H9 (cell line): Measurements from ENCODE around the gene TMEM201. TPM values are rescaled to one million over a fixed set of nuclear protein-coding genes. Genes with fewer than 3 reads are reported as not detected.

Source experiments
- DNase-seq: peaks from one replicate; pipeline ENCODE4 v3.0.0-alpha.2; 2017
- H2AFZ ChIP-seq: one replicate; pipeline ENCODE4 v1.6.1; 2013; ENCODE audit warnings: mild to moderate bottlenecking, low read length, control low read depth, moderate library complexity
- H2AK5ac ChIP-seq: 2 replicates; pipeline ENCODE4 v1.6.1; 2013; ENCODE audit warnings: low read length, control low read depth, mixed read lengths; ENCODE audit not compliant: insufficient read length
- H2BK120ac ChIP-seq: one replicate; pipeline ENCODE4 v1.6.1; 2013; ENCODE audit warnings: low read depth, mild to moderate bottlenecking, low read length, control low read depth, inconsistent platforms; ENCODE audit not compliant: poor library complexity, severe bottlenecking
- H2BK12ac ChIP-seq: 2 replicates; pipeline ENCODE4 v1.6.1; 2013; ENCODE audit warnings: low read length, control low read depth, mixed read lengths, low read depth; ENCODE audit not compliant: insufficient read length
- H2BK15ac ChIP-seq: 2 replicates; pipeline ENCODE4 v1.6.1; 2013; ENCODE audit warnings: low read depth, low read length, control low read depth
- H2BK20ac ChIP-seq: one replicate; pipeline ENCODE4 v1.6.1; 2013; ENCODE audit warnings: low read depth, mild to moderate bottlenecking, low read length, control low read depth, inconsistent platforms; ENCODE audit not compliant: poor library complexity, severe bottlenecking
- H2BK5ac ChIP-seq: 2 replicates; pipeline ENCODE4 v1.6.1; 2013; ENCODE audit warnings: low read length, control low read depth, mixed read lengths; ENCODE audit not compliant: insufficient read length
- H3K14ac ChIP-seq: 2 replicates; pipeline ENCODE4 v1.6.1; 2013; ENCODE audit warnings: low read length, control low read depth; ENCODE audit not compliant: insufficient read depth
- H3K18ac ChIP-seq: 2 replicates; pipeline ENCODE4 v1.6.1; 2013; ENCODE audit warnings: low read depth, mild to moderate bottlenecking, mixed read lengths, low read length, control low read depth; ENCODE audit not compliant: insufficient read length
- H3K23ac ChIP-seq: 2 replicates; pipeline ENCODE4 v1.6.1; 2013; ENCODE audit warnings: low read length, control low read depth, mixed read lengths, low read depth; ENCODE audit not compliant: insufficient read length
- H3K23me2 ChIP-seq: 2 replicates; pipeline ENCODE4 v1.6.1; 2013; ENCODE audit warnings: low read depth, mild to moderate bottlenecking, mixed read lengths, low read length, control low read depth; ENCODE audit not compliant: insufficient read length, poor library complexity, severe bottlenecking
- H3K27ac ChIP-seq: 2 replicates; pipeline ENCODE4 v1.5.1; 2013; ENCODE audit warnings: low read length, control low read depth, mixed read lengths, low read depth; ENCODE audit not compliant: insufficient read length
- H3K27me3 ChIP-seq: 2 replicates; pipeline ENCODE4 v1.6.1; 2013; ENCODE audit warnings: low read length, control low read depth, inconsistent platforms; ENCODE audit not compliant: insufficient read depth
- H3K4ac ChIP-seq: 2 replicates; pipeline ENCODE4 v1.6.1; 2013; ENCODE audit warnings: low read depth, mild to moderate bottlenecking, control low read depth, inconsistent platforms, low read length, moderate library complexity
- H3K4me1 ChIP-seq: 2 replicates; pipeline ENCODE4 v1.6.1; 2013; ENCODE audit warnings: low read length, control low read depth, inconsistent platforms; ENCODE audit not compliant: insufficient read depth
- H3K4me2 ChIP-seq: 2 replicates; pipeline ENCODE4 v1.6.1; 2013; ENCODE audit warnings: low read length, control low read depth, mixed read lengths; ENCODE audit not compliant: insufficient read length, insufficient read depth
- H3K56ac ChIP-seq: 2 replicates; pipeline ENCODE4 v1.6.1; 2013; ENCODE audit warnings: low read depth, mild to moderate bottlenecking, mixed read lengths, low read length, control low read depth; ENCODE audit not compliant: insufficient read length
- H3K79me1 ChIP-seq: 2 replicates; pipeline ENCODE4 v1.6.1; 2013; ENCODE audit warnings: low read depth, mild to moderate bottlenecking, moderate library complexity, low read length, control low read depth, inconsistent platforms; ENCODE audit not compliant: insufficient read depth, poor library complexity, severe bottlenecking
- H3K79me2 ChIP-seq: 2 replicates; pipeline ENCODE4 v1.6.1; 2013; ENCODE audit warnings: low read length, control low read depth, inconsistent platforms; ENCODE audit not compliant: insufficient read depth
- H3K9ac ChIP-seq: 2 replicates; pipeline ENCODE4 v1.6.1; 2013; ENCODE audit warnings: low read length, control low read depth, mixed read lengths; ENCODE audit not compliant: insufficient read length; ENCODE audit errors: extremely low read depth
- H3K9me3 ChIP-seq: one replicate; pipeline ENCODE4 v1.6.1; 2013; ENCODE audit warnings: low read depth, low read length, inconsistent platforms; ENCODE audit not compliant: control insufficient read depth
- H3T11ph ChIP-seq: one replicate; pipeline ENCODE4 v1.6.1; 2013; ENCODE audit warnings: mild to moderate bottlenecking, low read length, control low read depth, inconsistent platforms
- H4K20me1 ChIP-seq: one replicate; pipeline ENCODE4 v1.6.1; 2013; ENCODE audit not compliant: control insufficient read depth, insufficient read length, insufficient read depth
- H4K5ac ChIP-seq: 2 replicates; pipeline ENCODE4 v1.6.1; 2013; ENCODE audit warnings: low read depth, mild to moderate bottlenecking, mixed read lengths, low read length, control low read depth; ENCODE audit not compliant: insufficient read length
- H4K8ac ChIP-seq: replicated peaks from 2 replicates; pipeline ENCODE4 v1.6.1; 2013; ENCODE audit warnings: low read length, control low read depth, mixed read lengths, low read depth; ENCODE audit not compliant: insufficient read length
- H4K91ac ChIP-seq: 2 replicates; pipeline ENCODE4 v1.6.1; 2013; ENCODE audit warnings: low read depth, mild to moderate bottlenecking, moderate library complexity, mixed read lengths, low read length, control low read depth; ENCODE audit not compliant: insufficient read length
- H3K27ac Mint-ChIP-seq, 3 experiments: 2 replicates in 2 of 3; 3 replicates in 1 of 3; pipeline ENCODE4 v1.8.0; 2020 to 2021; ENCODE audit warnings: mixed read lengths in 3 of 3, mild to moderate bottlenecking in 1 of 3, moderate library complexity in 1 of 3
- H3K27me3 Mint-ChIP-seq: 2 replicates; pipeline ENCODE4 v1.8.0; 2021; ENCODE audit warnings: low read depth, mild to moderate bottlenecking, moderate library complexity, mixed read lengths
- H3K36me3 Mint-ChIP-seq, 3 experiments: 2 replicates in 2 of 3; 3 replicates in 1 of 3; pipeline ENCODE4 v1.8.0; 2020 to 2021; ENCODE audit warnings: low read depth in 3 of 3, mixed read lengths in 3 of 3; ENCODE audit not compliant: insufficient read depth in 1 of 3
- H3K4me1 Mint-ChIP-seq, 2 experiments: 2 replicates each; pipeline ENCODE4 v1.8.0; 2020; ENCODE audit warnings: mixed read lengths in 2 of 2
- H3K4me3 Mint-ChIP-seq, 2 experiments: 2 replicates in 1 of 2; 3 replicates in 1 of 2; pipeline ENCODE4 v1.8.0; 2020 to 2021; ENCODE audit warnings: mild to moderate bottlenecking in 2 of 2, mixed read lengths in 2 of 2, moderate library complexity in 1 of 2
- H3K9me3 Mint-ChIP-seq, 2 experiments: 2 replicates in 1 of 2; 3 replicates in 1 of 2; pipeline ENCODE4 v1.8.0; 2020; ENCODE audit warnings: mild to moderate bottlenecking in 2 of 2, mixed read lengths in 2 of 2, moderate library complexity in 1 of 2
- WGBS: extraction: QIAGEN DNeasy Blood & Tissue Kit; methylation state at CpG from one replicate; pipeline ENCODE4 v1.1.7; 2013; ENCODE audit warnings: missing lambda C conversion rate, low lambda C conversion rate, mixed read lengths; ENCODE audit not compliant: insufficient read length; ENCODE audit errors: extremely low coverage; 5-methylcytosine and 5-hydroxymethylcytosine counted together
- total RNA-seq: library from RNA; stranded (reverse); gene quantifications from 2 replicates; pipeline ENCODE4 v1.2.1, GENCODE V29; 2021
- TF ChIP-seq, protein P1 (sequence below): fragments of 200-600 bp; sonication (generic); conservative IDR thresholded peaks from 3 replicates; pipeline ENCODE4 v1.8.0; 2021; ENCODE audit warnings: antibody characterized with exemption, mild to moderate bottlenecking

Gene TMEM201
- total RNA-seq, 1 experiment from 2014 or later, result 31.0 TPM

DNA sequence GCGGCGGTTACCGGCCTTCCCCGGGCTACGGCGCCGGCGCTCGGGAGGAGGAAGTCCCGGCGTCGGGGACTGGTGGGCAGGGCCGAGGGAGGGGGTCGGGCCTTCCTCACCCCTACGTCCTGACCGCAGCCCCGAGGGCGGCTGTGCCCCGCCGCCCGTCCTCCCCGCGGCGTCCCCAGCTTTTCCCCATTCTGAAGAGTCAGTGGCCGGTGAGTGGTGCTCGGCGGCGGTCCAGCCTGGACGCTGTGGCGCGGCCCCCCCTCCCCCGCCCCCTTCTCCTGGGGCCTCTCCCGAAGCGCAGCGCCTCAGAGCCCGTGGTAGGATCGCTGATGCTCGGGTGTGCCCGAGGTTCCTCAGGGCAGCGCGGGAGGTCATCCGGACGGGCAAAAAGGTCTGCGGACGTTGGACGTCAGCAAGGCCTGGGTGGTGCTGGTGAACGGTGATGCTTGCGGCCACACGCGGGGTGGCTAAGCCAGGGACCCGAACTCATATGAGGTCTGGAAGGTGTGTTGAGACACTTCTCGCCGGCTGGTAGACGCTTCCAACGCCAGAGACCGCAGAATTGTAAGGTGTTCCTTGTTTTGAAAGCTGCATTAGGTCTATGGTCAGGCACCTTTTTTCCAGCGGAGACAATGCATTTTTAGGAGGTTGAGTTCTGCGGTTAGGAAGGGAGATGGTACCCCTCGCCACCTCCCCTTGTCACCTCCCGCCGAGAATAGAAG, 48.7 kb upstream of the TMEM201 start:
- Histone ChIP-seq H3K27me3 (no peaks in the 10 kb centered on the region), H2BK120ac (no peak overlapping the region), H3K14ac (peak overlapping the region; percentile 4), H2BK20ac (no peak overlapping the region), H4K8ac (no peak overlapping the region), H4K20me1 (no peaks in the 10 kb centered on the region), H4K91ac (no peak overlapping the region), H3K18ac (peak overlapping the region; percentile 23), H3K9ac (peak overlapping the region; percentile 50), H4K5ac (no peak overlapping the region), H2BK15ac (no peak overlapping the region), H3K23ac (no peak overlapping the region), H3K4ac (no peak overlapping the region; the same call in 1 of the 2 replicates), H2AFZ (no peak overlapping the region), H3K79me1 (no peaks in the 10 kb centered on the region), H3K56ac (no peak overlapping the region), H3K23me2 (no peaks in the 10 kb centered on the region), H3K79me2 (peaks cover 26% of the 10 kb centered on the region; the same call in 1 of the 2 replicates), H2BK5ac (no peak overlapping the region), H3K4me2 (peak overlapping the region; percentile 69), H2BK12ac (no peak overlapping the region), H3T11ph (no peak overlapping the region), H3K4me1 (0 out of 2 replicates have a peak, but pooled peaks cover 2% of the 10 kb centered on the region), H3K27ac (no peak overlapping the region), H3K9me3 (no peaks in the 10 kb centered on the region), H2AK5ac (no peak overlapping the region)
- Mint-ChIP-seq H3K9me3 (no peaks in the 10 kb centered on the region), H3K4me1 (peaks cover 18 to 20% of the 10 kb centered on the region in 2 experiments), H3K27ac (peak overlapping the region; percentile 51 to 86 (median 57); a peak in 5 of 7 replicates), H3K4me3 (peak overlapping the region; percentile 90 to 97), H3K36me3 (peaks cover 10 to 13% (median 12%) of the 10 kb centered on the region in 3 experiments), H3K27me3 (peaks cover 6% of the 10 kb centered on the region)
- TF ChIP-seq, protein P1, sequence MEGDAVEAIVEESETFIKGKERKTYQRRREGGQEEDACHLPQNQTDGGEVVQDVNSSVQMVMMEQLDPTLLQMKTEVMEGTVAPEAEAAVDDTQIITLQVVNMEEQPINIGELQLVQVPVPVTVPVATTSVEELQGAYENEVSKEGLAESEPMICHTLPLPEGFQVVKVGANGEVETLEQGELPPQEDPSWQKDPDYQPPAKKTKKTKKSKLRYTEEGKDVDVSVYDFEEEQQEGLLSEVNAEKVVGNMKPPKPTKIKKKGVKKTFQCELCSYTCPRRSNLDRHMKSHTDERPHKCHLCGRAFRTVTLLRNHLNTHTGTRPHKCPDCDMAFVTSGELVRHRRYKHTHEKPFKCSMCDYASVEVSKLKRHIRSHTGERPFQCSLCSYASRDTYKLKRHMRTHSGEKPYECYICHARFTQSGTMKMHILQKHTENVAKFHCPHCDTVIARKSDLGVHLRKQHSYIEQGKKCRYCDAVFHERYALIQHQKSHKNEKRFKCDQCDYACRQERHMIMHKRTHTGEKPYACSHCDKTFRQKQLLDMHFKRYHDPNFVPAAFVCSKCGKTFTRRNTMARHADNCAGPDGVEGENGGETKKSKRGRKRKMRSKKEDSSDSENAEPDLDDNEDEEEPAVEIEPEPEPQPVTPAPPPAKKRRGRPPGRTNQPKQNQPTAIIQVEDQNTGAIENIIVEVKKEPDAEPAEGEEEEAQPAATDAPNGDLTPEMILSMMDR, result no peak
- no CpG with 5 or more reads among the region's 61 CpGs for WGBS
- peak; percentile 48 for DNase-seq
